Smooth muscle cell (in vitro differentiated cells): ENCODE measurements around the gene THBS3. TPM values are rescaled to one million over a fixed set of nuclear protein-coding genes. Genes with fewer than 3 reads are reported as not detected.

ENCODE experiments used
- DNase-seq: peaks from one replicate; lab custom pipeline; 2025; ENCODE audit not compliant: unreplicated experiment; lab: John Stamatoyannopoulos, UW
- H2AFZ ChIP-seq: fragments of 200-600 bp; sonication (generic); 2 replicates; pipeline ENCODE4 v1.6.0; 2016; ENCODE audit warnings: antibody characterized with exemption, low read depth, mild to moderate bottlenecking
- H3F3A ChIP-seq: fragments of 200-600 bp; sonication (generic); 2 replicates; pipeline ENCODE4 v1.6.0; 2017; ENCODE audit warnings: antibody characterized with exemption, low read depth
- H3K27ac ChIP-seq: fragments of 200-600 bp; sonication (generic); 2 replicates; pipeline ENCODE4 v1.5.1; 2016; ENCODE audit warnings: low read depth, mild to moderate bottlenecking
- H3K27me3 ChIP-seq: fragments of 200-600 bp; sonication (generic); 2 replicates; pipeline ENCODE4 v1.6.1; 2016; ENCODE audit warnings: low read depth, mild to moderate bottlenecking
- H3K36me3 ChIP-seq: fragments of 200-600 bp; sonication (generic); 2 replicates; pipeline ENCODE4 v1.5.1; 2016; ENCODE audit warnings: low read depth
- H3K4me1 ChIP-seq: fragments of 200-600 bp; sonication (generic); 2 replicates; pipeline ENCODE4 v1.5.1; 2016; ENCODE audit warnings: low read depth
- H3K4me2 ChIP-seq: fragments of 200-600 bp; sonication (generic); 2 replicates; pipeline ENCODE4 v1.6.0; 2016; ENCODE audit warnings: mild to moderate bottlenecking
- H3K4me3 ChIP-seq: fragments of 200-600 bp; sonication (generic); 2 replicates; pipeline ENCODE4 v1.5.1; 2016; ENCODE audit warnings: mild to moderate bottlenecking
- H3K79me2 ChIP-seq: fragments of 200-600 bp; sonication (generic); 2 replicates; pipeline ENCODE4 v1.6.0; 2016; ENCODE audit warnings: low read depth, mild to moderate bottlenecking
- H3K9ac ChIP-seq: fragments of 200-600 bp; sonication (generic); 2 replicates; pipeline ENCODE4 v1.6.0; 2016; ENCODE audit warnings: low read depth
- H3K9me3 ChIP-seq: fragments of 200-600 bp; sonication (generic); replicated peaks from 2 replicates; pipeline ENCODE4 v1.5.1; 2016; ENCODE audit warnings: low read depth
- H4K20me1 ChIP-seq: fragments of 200-600 bp; sonication (generic); 2 replicates; pipeline ENCODE4 v1.6.0; 2016; ENCODE audit warnings: low read depth
- WGBS: methylation state at CpG from one replicate; pipeline ENCODE4 v1.1.7; 2016; ENCODE audit warnings: low lambda C conversion rate; 5-methylcytosine and 5-hydroxymethylcytosine counted together
- polyA plus RNA-seq: library from polyadenylated mRNA; unstranded; fragments of >200 nt; fragmentation: Nextera tagmentation; extraction: Ambion mirVana; gene quantifications from 2 replicates; pipeline ENCODE4 v1.2.1, GENCODE V29; 2016
- total RNA-seq: library from RNA; depleted of rRNA; stranded (reverse); fragments of >200 nt; gene quantifications from 2 replicates; pipeline ENCODE4 v1.2.3, GENCODE V29; 2014
- TF ChIP-seq, protein P1 (sequence below): fragments of 200-600 bp; sonication (generic); IDR thresholded peaks from 2 replicates; pipeline ENCODE4 v1.5.1; 2017; ENCODE audit warnings: borderline replicate concordance, mild to moderate bottlenecking, antibody characterized with exemption; ENCODE audit not compliant: insufficient read depth, poor library complexity, severe bottlenecking

The THBS3 gene
- total RNA-seq (17.2 and 28.5 TPM in 2 replicates), polyA plus RNA-seq (15.7 and 20.1 TPM in 2 replicates)

GRCh38 chr1:155207806-155208540 lies at the start of gene THBS3:
TSS of gene THBS3 (minus strand) at chr1:155207897. CDS start at chr1:155207876, 21 bp downstream.
- peaks cover 10% of the 10 kb centered on the region for H3K4me1 ChIP-seq
- no peak for DNase-seq
- no peaks in the 10 kb centered on the region for H3K36me3 ChIP-seq
- H3K9me3 ChIP-seq: no peaks in the 10 kb centered on the region
- H4K20me1 ChIP-seq: no peaks in the 10 kb centered on the region
- peak within 1 kb of the TSS; percentile 100 for H3K27ac ChIP-seq
- TF ChIP-seq, protein P1, sequence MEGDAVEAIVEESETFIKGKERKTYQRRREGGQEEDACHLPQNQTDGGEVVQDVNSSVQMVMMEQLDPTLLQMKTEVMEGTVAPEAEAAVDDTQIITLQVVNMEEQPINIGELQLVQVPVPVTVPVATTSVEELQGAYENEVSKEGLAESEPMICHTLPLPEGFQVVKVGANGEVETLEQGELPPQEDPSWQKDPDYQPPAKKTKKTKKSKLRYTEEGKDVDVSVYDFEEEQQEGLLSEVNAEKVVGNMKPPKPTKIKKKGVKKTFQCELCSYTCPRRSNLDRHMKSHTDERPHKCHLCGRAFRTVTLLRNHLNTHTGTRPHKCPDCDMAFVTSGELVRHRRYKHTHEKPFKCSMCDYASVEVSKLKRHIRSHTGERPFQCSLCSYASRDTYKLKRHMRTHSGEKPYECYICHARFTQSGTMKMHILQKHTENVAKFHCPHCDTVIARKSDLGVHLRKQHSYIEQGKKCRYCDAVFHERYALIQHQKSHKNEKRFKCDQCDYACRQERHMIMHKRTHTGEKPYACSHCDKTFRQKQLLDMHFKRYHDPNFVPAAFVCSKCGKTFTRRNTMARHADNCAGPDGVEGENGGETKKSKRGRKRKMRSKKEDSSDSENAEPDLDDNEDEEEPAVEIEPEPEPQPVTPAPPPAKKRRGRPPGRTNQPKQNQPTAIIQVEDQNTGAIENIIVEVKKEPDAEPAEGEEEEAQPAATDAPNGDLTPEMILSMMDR: no peak
- H3K79me2 ChIP-seq: peaks cover 12% of the 10 kb centered on the region
- H3K4me2 ChIP-seq: peak within 1 kb of the TSS; percentile 96
- peak within 1 kb of the TSS; percentile 42 for H2AFZ ChIP-seq
- peak within 1 kb of the TSS; percentile 81 for H3K4me3 ChIP-seq
- H3F3A ChIP-seq: peaks cover 4% of the 10 kb centered on the region
- peak within 1 kb of the TSS; percentile 100 for H3K9ac ChIP-seq
- 15% methylated on average over 17 of the region's 17 CpGs for WGBS
- H3K27me3 ChIP-seq: no peaks in the 10 kb centered on the region

DNA sequence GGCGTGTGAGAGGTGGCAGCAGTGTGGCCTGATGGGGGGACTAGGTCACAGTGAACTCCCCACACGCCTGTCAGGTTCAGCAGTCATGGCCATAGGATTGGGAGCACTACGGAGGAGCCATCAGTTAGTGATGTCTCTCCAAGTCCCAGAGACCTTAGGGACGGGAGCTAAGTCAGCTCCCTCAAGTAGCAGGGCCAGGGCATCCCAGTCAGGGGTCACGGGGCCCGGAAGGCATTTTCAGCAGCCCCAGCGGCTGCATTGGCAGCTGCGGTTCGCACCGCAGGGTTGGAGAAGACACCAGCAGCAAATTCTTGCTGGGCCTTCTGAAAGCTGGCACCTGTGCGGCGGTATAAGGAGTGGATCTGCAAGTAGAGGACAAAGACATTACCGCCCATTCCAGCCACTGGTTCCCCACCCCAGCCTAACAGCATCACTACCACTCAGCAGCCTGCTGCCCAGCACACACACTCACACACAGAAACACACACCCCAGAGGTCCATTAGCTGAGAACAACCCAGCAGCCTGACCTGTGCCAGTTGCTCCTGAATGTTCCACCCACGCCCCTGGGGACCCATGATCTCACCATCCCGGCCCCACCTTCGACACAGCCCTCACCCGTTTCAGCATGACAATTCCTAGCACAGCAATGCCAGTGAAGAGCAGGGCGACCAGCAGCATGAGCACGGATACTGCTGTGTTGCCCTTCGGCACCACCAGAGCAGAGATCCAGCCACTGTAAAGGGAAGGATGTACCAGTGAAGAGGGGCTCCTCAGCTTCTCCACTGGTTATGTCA lies 48.6 kb upstream of the THBS3 start:
- Histone ChIP-seq H2AFZ (peak overlapping the region; percentile 69), H3K4me3 (peak overlapping the region; percentile 89), H3K4me2 (peak overlapping the region; percentile 100), H3F3A (peaks cover 15% of the 10 kb centered on the region), H3K9me3 (no peaks in the 10 kb centered on the region), H3K79me2 (peaks cover 20% of the 10 kb centered on the region), H3K9ac (no peak overlapping the region), H3K36me3 (no peaks in the 10 kb centered on the region), H3K4me1 (peaks cover 29% of the 10 kb centered on the region), H4K20me1 (no peaks in the 10 kb centered on the region), H3K27me3 (no peaks in the 10 kb centered on the region), H3K27ac (peak overlapping the region; percentile 60)
- TF ChIP-seq, protein P1: no peak
- DNase-seq: no peak
- 89% methylated on average over 20 of the region's 20 CpGs for WGBS

DNA sequence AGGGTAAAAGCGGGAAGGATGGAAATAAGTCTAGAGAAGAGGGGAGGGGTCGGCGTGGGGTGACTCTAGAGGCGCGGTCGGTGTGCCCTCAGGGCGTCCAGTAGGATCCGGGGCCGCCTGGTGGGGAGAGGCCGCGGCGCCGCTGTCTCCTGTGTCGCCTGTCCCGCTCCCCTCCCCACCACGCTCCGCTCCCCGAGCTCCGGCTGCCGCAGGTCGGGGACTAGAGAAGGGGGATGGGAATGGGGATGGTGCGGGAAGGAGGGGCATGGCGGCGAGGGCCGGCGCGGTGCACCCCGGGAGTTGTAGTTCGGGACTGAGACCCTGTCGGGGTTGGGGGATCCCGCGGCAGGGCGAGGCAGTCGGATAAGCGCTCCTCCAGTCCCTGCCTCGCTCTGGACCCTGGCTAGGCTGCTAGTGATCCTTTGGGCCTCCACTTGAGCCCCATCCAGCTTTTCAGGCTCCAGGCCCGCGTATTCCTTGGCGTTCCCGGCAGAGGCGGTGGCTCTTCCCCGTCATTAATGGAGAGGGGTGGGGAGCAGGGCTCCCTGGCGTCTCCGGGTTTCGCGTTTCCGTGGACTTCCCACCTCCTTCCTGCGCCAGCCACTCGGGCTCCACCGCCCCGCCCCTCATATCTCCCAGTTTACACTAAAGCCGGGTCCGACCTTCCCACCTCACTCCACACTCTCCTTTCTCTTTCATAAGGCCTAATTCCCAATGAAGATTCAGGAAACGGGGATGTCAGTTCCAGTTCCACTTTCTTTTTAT lies 47.7 kb upstream of the THBS3 start, which contains the start of gene ENTREP3:
Gene ENTREP3, minus strand, starts transcription at position 241 of the 765 bp plus-strand sequence. CDS start 606 bp downstream, outside the sequence.
- Histone ChIP-seq H3K36me3 (no peaks in the 10 kb centered on the region), H3K27me3 (no peaks in the 10 kb centered on the region), H3K4me1 (peaks cover 23% of the 10 kb centered on the region), H3K27ac (peak within 1 kb of the TSS; percentile 60), H4K20me1 (no peaks in the 10 kb centered on the region), H3K4me3 (peak within 1 kb of the TSS; percentile 89), H3K4me2 (peak within 1 kb of the TSS; percentile 100), H3K79me2 (peaks cover 12% of the 10 kb centered on the region), H3K9me3 (no peaks in the 10 kb centered on the region), H3F3A (peaks cover 15% of the 10 kb centered on the region), H3K9ac (peak within 1 kb of the TSS; percentile 77), H2AFZ (peak within 1 kb of the TSS; percentile 69)
- WGBS: 4% methylated on average over 22 of the region's 54 CpGs
- TF ChIP-seq, protein P1: no peak
- DNase-seq: peak; percentile 85
